Activated CD4-positive, alpha-beta T cell treated with anti-CD3 and anti-CD28 coated beads for 24 hours (primary cell): ENCODE measurements around the gene CT47A7.
"Not testable (repeated sequence)": the region's sequence is repeated elsewhere in the genome, so short reads cannot be mapped to it uniquely, and the experiment has no call there.

Experiments
- DNase-seq, 2 donors: peaks; one replicate each; pipeline ENCODE4 v3.0.0-alpha.2; 2020; ENCODE audit warnings: low read depth in 2 of 2

The CT47A7 gene

DNA sequence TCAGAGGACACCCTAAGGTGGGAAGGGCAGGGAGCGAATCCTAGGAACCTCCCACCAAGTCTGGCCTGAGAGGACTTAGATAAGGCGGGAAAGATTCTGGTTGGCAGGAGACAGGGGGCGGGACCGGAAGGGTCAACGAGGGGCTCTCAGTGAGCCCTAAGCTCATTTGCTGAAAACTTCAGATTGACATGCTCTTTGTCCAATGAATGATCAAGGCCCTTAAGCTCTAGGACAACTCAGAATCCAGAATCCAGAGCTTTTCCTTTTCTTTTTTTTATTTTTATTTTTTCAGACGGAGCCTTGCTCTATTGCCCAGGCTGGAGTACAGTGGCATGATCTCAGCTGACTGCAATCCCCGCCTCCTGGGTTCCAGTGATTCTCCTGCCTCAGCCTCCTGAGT, at the start of gene CT47A7:
CT47A7 (minus strand) TSS at position 101 of the 400 bp plus-strand sequence. CDS start 255 bp downstream, outside the sequence.
- DNase-seq = not testable (repeated sequence)

DNA sequence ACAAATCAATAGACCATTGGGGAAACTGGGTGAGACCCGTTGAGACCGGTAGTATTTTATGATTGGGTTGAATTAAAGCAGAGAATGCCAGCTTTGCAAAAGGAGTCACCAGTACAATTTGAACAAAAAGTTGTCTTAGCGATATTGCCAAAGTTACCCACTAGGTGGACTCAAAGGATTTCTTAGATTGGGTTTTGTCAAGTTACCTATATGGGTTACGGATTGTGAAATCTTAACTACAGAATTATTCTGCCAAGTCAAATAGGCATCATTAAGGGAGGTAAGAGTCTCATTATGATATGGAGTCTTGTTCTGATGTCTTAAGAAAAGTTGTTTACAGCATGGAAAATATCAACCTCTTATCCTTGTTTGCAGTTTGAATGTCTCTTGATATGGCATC, 44.2 kb upstream of the CT47A7 start:
- DNase-seq = no peak

DNA sequence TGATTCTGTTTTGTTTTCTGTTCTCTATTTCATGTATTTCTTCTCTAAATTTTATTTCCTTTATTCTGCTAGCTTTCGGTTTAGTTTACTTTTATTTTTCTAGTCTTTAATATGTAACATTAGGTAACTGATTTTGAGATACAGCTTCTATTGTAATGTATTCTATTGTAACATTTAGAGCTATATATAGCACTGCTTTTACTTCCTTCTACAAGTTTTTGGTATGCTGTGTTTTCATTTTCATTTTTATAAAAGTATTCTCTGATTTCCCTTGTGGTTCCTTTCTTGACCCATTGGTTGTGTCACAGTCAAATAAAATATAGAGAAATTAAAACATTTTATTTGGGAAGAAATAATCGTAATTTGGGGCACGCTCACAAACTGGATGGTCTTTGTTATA, 43.0 kb upstream of the CT47A7 start:
- no peak for DNase-seq

DNA sequence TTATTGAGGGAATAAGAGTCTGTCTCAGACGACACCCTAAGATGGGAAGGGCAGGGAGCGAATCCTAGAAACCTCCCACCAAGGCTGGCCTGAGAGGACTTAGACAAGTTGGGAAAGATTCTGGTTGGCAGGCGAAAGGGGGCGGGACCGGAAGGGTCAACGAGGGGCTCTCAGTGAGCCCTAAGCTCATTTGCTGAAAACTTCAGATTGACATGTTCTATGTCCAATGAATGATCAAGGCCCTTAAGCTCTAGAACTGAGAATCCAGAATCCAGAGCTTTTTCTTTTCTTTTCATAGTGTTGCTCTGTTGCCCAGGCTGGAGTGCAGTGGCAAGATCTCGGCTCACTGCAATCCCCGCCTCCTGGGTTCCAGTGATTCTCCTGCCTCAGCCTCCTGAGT, 29.3 kb upstream of the CT47A7 start, which contains the start of gene CT47A1:
CT47A1 (minus strand) TSS at position 101 of the 400 bp plus-strand sequence. CDS start 231 bp downstream, outside the sequence.
- not testable (repeated sequence) for DNase-seq
